Renal pelvis (tissue), 4 donors: ENCODE data around the gene CYBRD1. TPM values are rescaled to one million over a fixed set of nuclear protein-coding genes. Genes with fewer than 3 reads are reported as not detected.
A peak's percentile ranks its signal among the peaks of the same experiment; 100 is the strongest.

ENCODE experiments used
- DNase-seq: peaks from one replicate; pipeline ENCODE4 v3.0.0-alpha.2; 2013
- polyA plus RNA-seq, 3 donors: library from polyadenylated mRNA; unstranded; fragments of 120-200 nt; gene quantifications; one replicate each; pipeline ENCODE4 v1.2.1, GENCODE V29; 2013; ENCODE audit not compliant: insufficient read length in 3 of 3

Gene CYBRD1
- polyA plus RNA-seq, 3 donors: 34.0 to 40.3 (median 36.0) TPM

DNA sequence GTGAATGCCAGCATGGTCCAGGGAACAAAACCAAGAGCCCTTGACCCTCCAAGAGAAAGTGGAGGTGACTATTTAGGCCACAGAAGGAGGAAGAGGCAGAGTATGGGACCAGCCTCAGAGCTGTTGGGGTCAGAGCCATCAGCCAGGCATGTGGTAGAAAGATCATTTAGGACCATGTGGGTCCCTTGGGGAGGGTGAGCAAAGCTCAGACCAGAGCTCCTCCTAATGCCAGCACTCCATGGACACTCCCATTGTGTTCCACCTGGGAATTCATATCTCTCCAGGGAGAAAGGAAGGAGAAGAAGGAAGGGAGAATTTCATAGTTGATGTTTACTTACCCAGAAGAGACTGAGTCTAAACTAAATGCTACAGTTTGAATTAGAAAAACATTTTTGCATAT lies 73.2 kb downstream of the CYBRD1 start:
- DNase-seq: no peak

DNA sequence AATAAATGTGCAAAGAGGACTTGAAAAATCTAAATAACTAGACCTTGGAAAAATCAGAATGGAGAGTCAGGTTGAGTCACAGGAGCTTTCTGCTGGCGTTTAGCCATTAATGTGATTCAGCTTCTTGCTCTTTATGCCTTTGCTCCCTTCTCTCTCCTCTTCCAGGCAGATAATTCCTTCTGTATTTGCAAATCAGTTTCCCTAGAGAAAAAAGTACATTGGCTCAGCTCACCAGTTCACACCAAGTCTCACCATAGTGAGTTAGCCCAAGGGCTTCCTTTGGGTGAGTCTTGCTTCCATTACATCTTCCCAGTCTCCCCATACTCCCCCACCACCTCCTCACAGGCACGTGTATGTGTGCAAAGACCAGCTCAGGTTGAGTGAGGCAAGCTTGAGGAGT lies 73.6 kb downstream of the CYBRD1 start:
- DNase-seq: no peak

DNA sequence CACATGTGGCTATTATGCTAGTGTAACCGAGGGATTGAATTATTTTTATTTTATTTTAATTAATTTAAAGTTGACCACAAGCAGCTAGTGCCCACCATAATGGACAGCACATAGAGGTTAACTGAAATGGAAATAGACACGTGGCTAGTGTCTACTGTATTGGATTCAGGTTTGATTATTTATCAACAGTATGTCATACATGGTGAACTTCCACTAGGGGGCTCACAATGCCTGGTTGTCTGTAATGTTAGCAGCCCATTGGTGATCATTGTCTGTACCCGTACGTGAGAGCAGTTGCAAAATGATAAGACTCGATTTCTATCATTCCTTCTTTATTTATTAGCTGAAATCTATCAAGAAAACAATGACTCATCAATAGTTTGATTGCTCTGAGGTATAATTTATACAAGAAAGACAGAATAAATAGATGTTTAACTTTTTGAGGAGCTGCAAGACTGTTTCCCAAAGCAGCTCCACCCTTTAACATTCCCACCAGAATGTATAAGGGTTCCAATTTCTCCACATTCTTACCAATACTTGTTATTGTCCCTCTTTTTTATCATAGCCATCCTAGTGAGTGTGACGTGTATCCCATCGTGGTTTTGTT lies 76.5 kb downstream of the CYBRD1 start:
- DNase-seq: peak; percentile 37

DNA sequence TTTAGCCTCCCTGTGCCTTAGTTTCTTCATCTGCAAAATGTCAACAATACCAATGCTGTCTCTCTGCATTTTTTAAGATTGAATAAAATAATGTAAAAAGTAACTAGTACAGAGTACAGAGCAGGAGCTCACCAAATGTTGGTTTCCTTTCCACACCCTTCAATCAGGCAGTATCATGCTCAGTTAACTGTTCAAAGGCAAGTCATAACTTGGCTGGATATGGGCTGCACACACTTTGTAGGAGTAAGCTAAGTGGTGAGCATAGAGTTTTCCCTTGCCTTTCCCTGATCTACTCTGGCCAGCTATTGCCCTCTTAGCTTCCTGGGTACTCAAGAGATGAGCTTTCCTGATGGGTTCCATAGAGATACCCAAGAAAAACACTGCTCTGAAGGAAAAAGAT lies 77.9 kb downstream of the CYBRD1 start:
- no peak for DNase-seq

DNA sequence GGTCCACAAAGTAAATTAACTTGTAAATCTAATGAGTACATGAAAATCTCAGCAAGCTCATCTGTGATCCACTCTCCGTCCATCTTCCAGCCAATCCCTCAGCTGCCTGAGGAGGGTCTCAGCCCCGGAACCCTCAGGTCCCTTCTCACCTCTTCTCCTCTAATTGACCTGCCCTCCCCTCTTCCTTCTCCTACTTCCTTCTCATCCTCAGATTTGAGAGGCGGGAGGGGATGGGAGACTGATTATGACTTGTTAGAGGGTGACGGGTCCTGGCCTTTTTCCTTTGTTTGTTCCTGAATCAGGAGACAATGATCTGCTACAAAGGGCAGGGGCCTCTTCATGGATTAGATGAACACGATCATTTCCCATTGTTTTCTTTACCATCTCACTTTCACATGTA lies 80.1 kb downstream of the CYBRD1 start:
- no peak for DNase-seq

Other genes with a start within 250 kb of the CYBRD1 start
- 10 to 100 TPM; 12.0 to 20.9 (median 13.3) TPM for gene METTL8, start 88.5 kb upstream of the CYBRD1 start, polyA plus RNA-seq
- gene DCAF17, start 88.2 kb upstream of the CYBRD1 start, polyA plus RNA-seq: 10 to 100 TPM; 20.1 to 34.5 (median 34.0) TPM
- gene DYNC1I2, start 165.0 kb downstream of the CYBRD1 start, polyA plus RNA-seq: 100 to 1,000 TPM; 157 to 172 (median 170) TPM